IMR-90 (cell line): ENCODE measurements around the gene RDH16. TPM values are rescaled to one million over a fixed set of nuclear protein-coding genes. Genes with fewer than 3 reads are reported as not detected.

ENCODE experiments used
- ATAC-seq: fragments of 200-7000 bp; cut with Tn5 transposase; 2 replicates; pipeline ENCODE4 v1.9.1; 2020; ENCODE audit warnings: low read depth, mild to moderate bottlenecking, moderate library complexity
- BruUV-seq: library from RNA; stranded (reverse); fragments of 400-500 nt; replicated peaks from 2 replicates; lab custom pipeline; 2021; lab: Mats Ljungman, UMichigan
- CTCF ChIA-PET: fragments of 300-600 bp; formaldehyde crosslinking; extraction: SDS; loops from one replicate; lab custom pipeline; 2021; ENCODE audit warnings: antibody characterized with exemption; lab: Yijun Ruan, JAX
- POLR2A ChIA-PET: fragments of 300-600 bp; sonication (Branson Sonifier 250); formaldehyde crosslinking; loops from one replicate; lab custom pipeline; 2022; ENCODE audit warnings: antibody characterized with exemption; ENCODE audit not compliant: unreplicated experiment; lab: Charles Lee
- DNase-seq: peaks from one replicate; pipeline ENCODE4 v3.0.0; 2013
- H2AFZ ChIP-seq: replicated peaks from 2 replicates; pipeline ENCODE3; 2013; ENCODE audit warnings: low read length, mild to moderate bottlenecking; ENCODE audit not compliant: poor library complexity
- H2AK5ac ChIP-seq: 2 replicates; pipeline ENCODE4 v1.6.1; 2013; ENCODE audit warnings: low read depth, low read length, inconsistent platforms
- H2AK9ac ChIP-seq: replicated peaks from 2 replicates; pipeline ENCODE3; 2013; ENCODE audit warnings: mild to moderate bottlenecking, low read depth, low read length, moderate library complexity; ENCODE audit not compliant: poor library complexity
- H2BK120ac ChIP-seq: 2 replicates; pipeline ENCODE4 v1.6.1; 2013; ENCODE audit warnings: low read depth, low read length, inconsistent platforms
- H2BK15ac ChIP-seq: 3 replicates; pipeline ENCODE4 v1.6.1; 2013; ENCODE audit warnings: low read depth, low read length, inconsistent platforms
- H2BK20ac ChIP-seq: 2 replicates; pipeline ENCODE4 v1.6.1; 2013; ENCODE audit warnings: low read depth, mild to moderate bottlenecking, inconsistent platforms, low read length, moderate library complexity
- H2BK5ac ChIP-seq: 2 replicates; pipeline ENCODE4 v1.6.1; 2013; ENCODE audit warnings: mild to moderate bottlenecking, low read depth, low read length, inconsistent platforms; ENCODE audit not compliant: poor library complexity, severe bottlenecking
- H3K14ac ChIP-seq: replicated peaks from 2 replicates; pipeline ENCODE4 v1.6.1; 2013; ENCODE audit warnings: low read depth, low read length, inconsistent platforms
- H3K18ac ChIP-seq: 2 replicates; pipeline ENCODE4 v1.6.1; 2013; ENCODE audit warnings: low read depth, low read length, control low read depth
- H3K23ac ChIP-seq: 2 replicates; pipeline ENCODE4 v1.6.1; 2013; ENCODE audit warnings: low read depth, low read length, inconsistent platforms
- H3K27ac ChIP-seq: 2 replicates; pipeline ENCODE4 v1.5.1; 2013; ENCODE audit warnings: mild to moderate bottlenecking, control low read depth, low read length; ENCODE audit not compliant: insufficient read depth
- H3K27me3 ChIP-seq: 2 replicates; pipeline ENCODE4 v1.6.1; 2013; ENCODE audit warnings: low read length; ENCODE audit not compliant: control insufficient read depth, insufficient read depth
- H3K36me3 ChIP-seq: 2 replicates; pipeline ENCODE4 v1.6.1; 2013; ENCODE audit warnings: low read length, mixed read lengths; ENCODE audit not compliant: control insufficient read depth, insufficient read depth
- H3K4ac ChIP-seq: 2 replicates; pipeline ENCODE4 v1.6.1; 2013; ENCODE audit warnings: low read depth, low read length, inconsistent platforms
- H3K4me1 ChIP-seq: 2 replicates; pipeline ENCODE4 v1.6.1; 2013; ENCODE audit warnings: low read length, mixed read lengths; ENCODE audit not compliant: control insufficient read depth, insufficient read depth
- H3K4me2 ChIP-seq: 2 replicates; pipeline ENCODE4 v1.6.1; 2013; ENCODE audit warnings: low read depth, mild to moderate bottlenecking, control low read depth, low read length, moderate library complexity
- H3K4me3 ChIP-seq: 2 replicates; pipeline ENCODE4 v1.5.1; 2013; ENCODE audit warnings: low read depth, mild to moderate bottlenecking, control low read depth, low read length, moderate library complexity; ENCODE audit not compliant: insufficient read depth
- H3K56ac ChIP-seq: 2 replicates; pipeline ENCODE4 v1.6.1; 2013; ENCODE audit warnings: low read length, inconsistent platforms; ENCODE audit not compliant: insufficient read depth; ENCODE audit errors: extremely low read depth
- H3K79me1 ChIP-seq, 2 experiments: 2 replicates each; pipeline ENCODE4 v1.6.1; 2013; ENCODE audit warnings: low read length in 2 of 2, inconsistent platforms in 1 of 2, low read depth in 1 of 2
- H3K9ac ChIP-seq: 2 replicates; pipeline ENCODE4 v1.6.1; 2013; ENCODE audit warnings: low read depth, low read length, control low read depth
- H3K9me1 ChIP-seq: 2 replicates; pipeline ENCODE4 v1.6.1; 2013; ENCODE audit warnings: low read length, inconsistent platforms; ENCODE audit not compliant: insufficient read depth
- H3K9me3 ChIP-seq: 2 replicates; pipeline ENCODE4 v1.6.1; 2013; ENCODE audit warnings: low read length; ENCODE audit not compliant: control insufficient read depth, insufficient read depth
- H4K20me1 ChIP-seq: 2 replicates; pipeline ENCODE4 v1.6.1; 2013; ENCODE audit warnings: low read length, inconsistent platforms; ENCODE audit not compliant: insufficient read depth
- H4K5ac ChIP-seq: 2 replicates; pipeline ENCODE4 v1.6.1; 2013; ENCODE audit warnings: mild to moderate bottlenecking, low read depth, low read length, control low read depth
- H4K8ac ChIP-seq, 2 experiments: 2 replicates each; pipeline ENCODE4 v1.6.1; 2013; ENCODE audit warnings: low read depth in 2 of 2, low read length in 2 of 2, control low read depth in 1 of 2, inconsistent platforms in 1 of 2
- H4K91ac ChIP-seq: 2 replicates; pipeline ENCODE4 v1.6.1; 2013; ENCODE audit warnings: low read depth, low read length, inconsistent platforms; ENCODE audit not compliant: insufficient read depth
- USF2 ChIP-seq: fragments of 150-350 bp; IDR thresholded peaks from 2 replicates; pipeline ENCODE4 v1.6.1; 2017; ENCODE audit warnings: mild to moderate bottlenecking, antibody characterized with exemption, low read length, low read depth
- whole genome bisulfite sequencing, 2 experiments: methylation state at CpG; one replicate each; pipeline versions ENCODE4 v1.1.5 to v1.1.7; 2013; ENCODE audit warnings: missing lambda C conversion rate in 2 of 2; ENCODE audit not compliant: insufficient read length in 1 of 2; ENCODE audit errors: extremely low coverage in 2 of 2; 5-methylcytosine and 5-hydroxymethylcytosine counted together
- dilution Hi-C: fragments of 300-500 bp; cut with HindIII; formaldehyde crosslinking; loops from one replicate; pipeline ENCODE4 v1.14.3; 2018; ENCODE audit warnings: low sequenced_read_pairs; ENCODE audit not compliant: unreplicated experiment
- in situ Hi-C: fragments of 300-500 bp; cut with MboI; formaldehyde crosslinking; loops from 3 replicates; pipeline ENCODE4 v1.14.3; 2019; ENCODE audit warnings: low sequenced_read_pairs, inconsistent platforms, mixed read lengths
- intact Hi-C: fragments of 100-400 bp; cut with micrococcal nuclease; formaldehyde crosslinking; loops from 2 replicates; pipeline ENCODE4 v1.10.0; 2022
- polyA plus RNA-seq, 3 experiments: library from polyadenylated mRNA; depleted of rRNA; stranded (reverse); fragments of >200 nt; gene quantifications; 2 replicates each; pipeline ENCODE4 v1.2.3, GENCODE V29; 2012; ENCODE audit warnings: low replicate concordance in 1 of 3
- total RNA-seq: library from RNA; depleted of rRNA; stranded (reverse); fragments of >200 nt; gene quantifications from 2 replicates; pipeline ENCODE4 v1.2.3, GENCODE V29; 2012

The RDH16 gene
- total and polyA plus RNA-seq, 2 of the 4 experiments (the other 2 are of a cell fraction): not detected

- no peak overlapping the region for H4K5ac ChIP-seq
- H3K27me3 ChIP-seq: peaks cover 44% of the 10 kb centered on the region
- CTCF ChIA-PET: no interaction called here
- no peak overlapping the region for H2BK120ac ChIP-seq
- H3K79me1 ChIP-seq: no peaks in the 10 kb centered on the region
- no TSS peak for BruUV-seq
- no peak overlapping the region for H2BK20ac ChIP-seq
- intact Hi-C loops: no loop called here
- H2AFZ ChIP-seq: no peak overlapping the region
- no peak for DNase-seq
- H3K4me3 ChIP-seq: no peak overlapping the region
- no peak overlapping the region for H3K56ac ChIP-seq
- no peaks in the 10 kb centered on the region for H3K36me3 ChIP-seq
- no peak overlapping the region for H3K4ac ChIP-seq
- no peak for TF ChIP-seq USF2
- H3K9me3 ChIP-seq: no peaks in the 10 kb centered on the region
- H3K18ac ChIP-seq: no peak overlapping the region
- no peak overlapping the region for H3K4me2 ChIP-seq
- no peak overlapping the region for H2AK9ac ChIP-seq
- ATAC-seq: no peak
- in situ Hi-C loops: no loop called here
- no peaks in the 10 kb centered on the region; the same call in 1 of the 2 replicates for H3K9me1 ChIP-seq
- dilution Hi-C loops: no loop called here
- H3K9ac ChIP-seq: no peak overlapping the region
- no peak overlapping the region for H4K91ac ChIP-seq
- no peak overlapping the region for H3K23ac ChIP-seq
- H4K8ac ChIP-seq: no peak overlapping the region
- no peak overlapping the region for H2BK5ac ChIP-seq
- H3K14ac ChIP-seq: no peak overlapping the region
- H2AK5ac ChIP-seq: no peak overlapping the region
- no peaks in the 10 kb centered on the region; the same call in 1 of the 2 replicates for H3K4me1 ChIP-seq
- H3K27ac ChIP-seq: no peak overlapping the region
- 14% methylated on average over 1 of the region's 5 CpGs; no CpG with 5 or more reads in 1 of the 2 experiments for WGBS, 2 experiments
- POLR2A ChIA-PET: no interaction called here
- no peaks in the 10 kb centered on the region for H4K20me1 ChIP-seq
- no peak overlapping the region for H2BK15ac ChIP-seq
Observed at GRCh38 chr12:56932146-56932545, 25.3 kb downstream of the RDH16 start.
